Kidney glomerular epithelial cell (primary cell): ENCODE results near the gene STK10.
"Not testable (repeated sequence)": the region's sequence is repeated elsewhere in the genome, so short reads cannot be mapped to it uniquely, and the experiment has no call there.

Experiments
- DNase-seq: peaks from one replicate; lab custom pipeline; 2025; lab: John Stamatoyannopoulos, UW

The STK10 gene

DNA sequence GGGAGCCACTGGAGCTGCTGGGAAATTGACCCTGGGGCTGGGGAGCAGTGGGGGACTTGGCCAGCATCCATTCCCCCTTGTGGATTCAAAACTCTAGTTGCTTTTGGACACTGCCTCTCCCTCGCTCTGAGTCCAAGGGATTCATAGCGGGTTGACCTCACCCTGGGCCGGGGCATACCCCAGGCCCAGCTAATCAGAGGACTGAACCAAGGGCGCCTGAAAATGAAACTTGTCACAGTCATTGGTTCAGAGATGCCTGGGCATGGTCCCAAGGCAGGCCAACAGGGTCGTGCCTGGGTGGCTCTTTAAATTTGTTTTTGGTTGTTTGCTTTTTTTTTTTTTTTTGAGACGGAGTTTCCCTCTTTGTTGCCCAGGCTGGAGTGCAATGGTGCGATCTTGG, 22.6 kb downstream of the STK10 start:
- DNase-seq: no peak

DNA sequence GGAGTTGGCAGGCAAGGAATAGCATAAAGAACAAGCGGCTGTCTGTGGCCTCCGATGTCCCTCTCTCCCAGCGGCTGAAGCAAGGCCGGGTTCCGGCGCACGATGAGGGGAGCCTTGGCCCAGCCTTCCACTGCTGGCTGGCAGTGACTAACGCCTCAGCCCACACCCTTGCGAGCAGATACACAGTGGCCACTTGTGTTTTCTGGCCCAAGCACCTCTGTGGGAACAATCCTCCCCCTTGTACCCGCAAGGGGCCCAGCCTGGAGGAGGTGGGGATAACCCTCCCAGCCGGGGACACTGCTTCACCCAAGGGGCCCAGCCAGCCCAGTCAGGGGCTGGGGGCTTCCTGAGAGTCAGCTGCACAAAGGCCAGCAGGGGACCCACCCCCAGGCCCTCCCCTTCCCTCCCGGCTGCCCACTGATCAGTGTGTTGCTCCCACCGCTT, 23.2 kb downstream of the STK10 start:
- no peak for DNase-seq

DNA sequence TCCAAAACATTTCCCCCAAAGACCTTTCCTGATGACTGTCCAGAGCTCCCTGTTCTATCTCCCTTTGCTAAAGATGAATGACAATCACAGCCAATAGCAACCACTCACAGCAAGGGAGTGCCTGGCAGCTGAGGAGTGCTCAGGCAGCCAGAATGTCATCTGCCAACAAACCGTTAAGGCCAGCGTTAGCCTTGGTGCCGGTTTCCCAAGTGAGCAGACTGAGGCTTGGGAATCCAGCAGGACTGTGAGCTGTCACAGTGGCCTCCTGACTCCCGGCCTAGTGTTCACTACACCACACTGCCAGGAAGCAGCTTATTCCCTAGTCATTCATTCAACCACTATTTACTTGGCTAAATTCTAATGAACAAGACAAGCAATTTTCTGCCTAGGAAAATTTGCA, 24.7 kb downstream of the STK10 start:
- DNase-seq: no peak

DNA sequence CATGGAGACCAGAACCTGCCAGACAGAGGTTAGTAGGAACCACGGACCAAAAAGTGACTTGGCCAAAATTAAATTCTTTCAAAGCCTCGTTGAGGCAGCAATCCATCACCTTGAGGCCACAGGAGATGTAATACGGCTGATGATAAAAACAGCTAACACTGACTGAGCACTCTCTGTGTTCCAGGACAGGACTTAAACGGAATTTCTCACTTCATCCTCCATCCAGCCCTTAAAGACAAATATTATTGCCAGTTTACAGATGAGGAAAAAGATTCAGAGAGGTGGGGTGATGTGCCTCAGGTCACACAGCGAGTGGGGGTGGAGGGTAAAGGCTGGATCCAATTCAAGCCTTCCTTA, 25.1 kb downstream of the STK10 start:
- no peak for DNase-seq

DNA sequence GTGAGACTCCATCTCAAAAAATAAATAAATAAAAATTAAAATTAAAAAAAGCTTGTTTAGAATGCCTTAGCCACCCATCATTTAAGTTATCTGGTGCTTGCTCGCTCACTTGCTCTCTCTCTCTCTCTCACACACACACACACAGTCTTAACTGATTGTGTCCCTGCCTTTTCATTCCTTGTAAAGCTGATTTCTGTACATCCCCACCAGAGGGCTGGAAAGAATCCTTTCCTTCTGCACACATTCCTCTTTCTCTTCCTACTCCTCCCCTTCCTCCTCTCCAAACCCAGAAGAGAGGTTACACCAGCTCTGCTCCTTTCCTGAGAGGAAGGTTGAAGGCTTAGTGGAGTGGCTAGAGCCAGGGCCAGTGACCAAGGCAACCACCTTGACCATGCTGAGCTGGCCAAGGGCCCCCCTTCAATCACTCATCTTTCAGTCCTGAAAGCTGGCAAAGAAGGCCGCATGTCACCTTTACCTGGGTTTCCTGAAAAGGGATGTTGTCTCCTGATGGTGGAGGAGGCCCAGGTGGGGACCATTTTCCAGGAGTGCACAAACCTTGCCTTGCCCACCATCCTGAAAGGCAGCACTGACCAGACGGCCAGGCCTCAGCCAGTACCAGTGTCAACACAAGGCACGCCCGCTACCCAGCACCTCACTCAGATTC, 25.6 kb downstream of the STK10 start:
- DNase-seq: no peak

DNA sequence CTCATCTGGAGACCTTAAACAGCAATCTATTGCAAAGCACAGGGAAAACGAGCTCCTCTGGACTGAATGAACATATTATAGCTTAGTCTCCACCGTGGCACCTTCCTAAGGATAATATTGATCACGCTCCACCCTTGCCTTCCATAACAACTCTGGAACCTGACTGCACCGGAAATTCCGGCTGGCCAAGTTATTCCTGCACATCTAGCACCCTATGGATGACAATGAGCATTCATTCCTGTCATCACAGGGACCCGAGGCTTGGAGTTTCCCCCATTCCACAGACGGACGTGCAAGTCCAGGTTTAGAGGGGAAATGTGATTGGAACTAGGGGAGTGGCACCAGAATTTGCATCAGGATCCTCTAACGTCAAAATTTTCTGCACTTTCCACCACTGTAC, 27.5 kb downstream of the STK10 start:
- DNase-seq: no peak

DNA sequence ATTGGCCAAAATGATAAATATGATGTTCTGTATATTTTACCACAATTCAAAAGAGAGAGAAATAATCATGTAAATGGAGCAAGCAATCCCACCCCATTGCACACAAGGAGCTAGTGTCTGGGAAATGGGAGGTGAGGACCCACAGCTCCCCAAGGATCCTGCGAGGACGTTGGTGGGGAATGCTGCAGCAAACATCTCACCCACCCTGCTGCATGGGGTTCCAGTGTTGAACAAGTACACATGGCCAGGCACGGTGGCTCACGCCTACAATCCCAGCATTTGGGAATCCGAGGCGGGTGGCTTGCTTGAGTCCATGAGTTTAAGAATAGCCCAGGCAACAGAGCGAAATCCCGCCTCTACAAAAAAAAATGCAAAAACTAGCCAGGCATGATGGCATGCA, 29.0 kb downstream of the STK10 start:
- no peak for DNase-seq

DNA sequence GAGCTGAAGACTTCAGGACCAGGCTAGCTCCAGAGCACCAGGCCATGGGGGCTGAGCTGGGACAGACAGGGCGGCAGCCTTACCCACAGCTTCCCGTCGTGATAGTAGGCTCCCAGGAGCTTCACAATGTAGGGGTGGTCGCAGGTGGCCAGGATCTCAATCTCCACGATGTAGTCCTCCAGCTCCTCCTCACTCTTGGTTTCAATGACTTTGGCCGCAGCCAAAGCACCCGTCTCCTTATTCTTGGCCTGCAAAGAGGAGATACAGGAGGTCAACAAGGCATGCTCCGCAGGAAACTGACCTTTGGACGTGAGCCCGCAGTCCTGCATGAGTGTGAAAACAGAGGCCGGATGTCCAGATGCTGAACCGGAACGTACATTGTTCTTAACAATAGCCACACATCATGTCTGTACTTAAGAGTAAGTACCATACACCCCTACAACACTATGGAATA, 31.5 kb downstream of the STK10 start:
- DNase-seq: no peak

DNA sequence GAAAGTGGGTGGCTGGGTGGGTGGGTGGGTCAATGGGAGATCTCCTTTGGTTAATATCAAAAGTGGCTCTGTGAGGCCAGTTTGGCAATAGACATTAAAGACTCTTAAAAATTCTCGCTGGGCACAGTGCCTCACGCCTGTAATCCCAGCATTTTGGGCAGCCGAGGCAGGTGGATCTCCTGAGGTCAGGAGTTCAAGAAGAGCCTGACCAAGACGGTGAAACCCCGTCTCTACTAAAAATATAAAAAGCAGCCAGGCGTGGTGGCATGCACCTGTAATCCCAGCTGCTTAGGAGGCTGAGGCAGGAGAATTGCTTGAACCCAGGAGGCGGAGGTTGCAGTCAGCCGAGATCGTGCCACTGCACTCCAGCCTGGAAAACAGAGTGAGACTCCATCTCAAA, 32.9 kb downstream of the STK10 start:
- DNase-seq: not testable (repeated sequence)

DNA sequence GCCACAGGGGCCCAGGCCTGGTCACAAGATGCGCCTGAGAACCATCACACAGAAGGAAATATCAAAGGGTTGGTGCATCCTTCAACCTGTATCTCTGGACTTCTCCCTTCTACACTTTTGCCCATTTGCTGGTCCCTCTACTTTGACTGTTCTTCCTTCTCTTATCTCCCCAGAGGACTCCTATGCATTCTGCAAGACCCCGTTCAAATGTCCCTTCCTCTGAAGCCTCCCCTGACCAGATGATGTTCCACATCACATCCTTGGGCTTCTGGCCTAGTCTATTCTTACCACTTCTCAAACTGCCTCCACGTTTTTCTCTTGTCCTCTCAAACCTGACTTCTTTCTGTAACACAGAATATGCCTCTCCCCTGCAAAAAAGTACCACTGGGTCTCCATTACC, 34.3 kb downstream of the STK10 start:
- no peak for DNase-seq

DNA sequence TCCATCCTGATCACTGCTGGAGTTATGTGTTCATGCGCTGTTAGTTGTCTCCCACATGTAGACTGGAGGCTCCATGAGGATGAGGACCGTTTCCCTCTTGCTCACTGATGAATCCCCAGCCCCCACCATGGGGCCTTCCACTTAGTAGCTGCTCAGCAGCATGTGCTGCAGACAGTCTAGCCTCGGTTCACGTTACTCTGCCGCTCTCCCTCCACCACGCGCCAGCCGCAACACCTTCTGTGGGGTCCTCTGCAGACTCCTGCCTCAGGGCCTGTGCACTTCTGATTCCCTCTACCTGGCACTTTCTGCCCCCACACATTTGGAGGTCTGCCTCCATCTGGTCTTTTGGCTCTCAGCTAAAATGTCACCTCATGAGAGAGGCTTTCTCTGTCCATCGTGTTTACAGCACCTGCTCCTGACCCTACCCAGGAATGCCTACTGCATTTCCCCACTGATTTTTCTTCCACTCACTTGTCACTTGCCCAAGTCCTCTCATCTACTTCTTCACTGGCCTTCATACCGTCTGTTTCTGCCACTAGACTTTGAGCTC, 36.3 kb downstream of the STK10 start:
- no peak for DNase-seq

DNA sequence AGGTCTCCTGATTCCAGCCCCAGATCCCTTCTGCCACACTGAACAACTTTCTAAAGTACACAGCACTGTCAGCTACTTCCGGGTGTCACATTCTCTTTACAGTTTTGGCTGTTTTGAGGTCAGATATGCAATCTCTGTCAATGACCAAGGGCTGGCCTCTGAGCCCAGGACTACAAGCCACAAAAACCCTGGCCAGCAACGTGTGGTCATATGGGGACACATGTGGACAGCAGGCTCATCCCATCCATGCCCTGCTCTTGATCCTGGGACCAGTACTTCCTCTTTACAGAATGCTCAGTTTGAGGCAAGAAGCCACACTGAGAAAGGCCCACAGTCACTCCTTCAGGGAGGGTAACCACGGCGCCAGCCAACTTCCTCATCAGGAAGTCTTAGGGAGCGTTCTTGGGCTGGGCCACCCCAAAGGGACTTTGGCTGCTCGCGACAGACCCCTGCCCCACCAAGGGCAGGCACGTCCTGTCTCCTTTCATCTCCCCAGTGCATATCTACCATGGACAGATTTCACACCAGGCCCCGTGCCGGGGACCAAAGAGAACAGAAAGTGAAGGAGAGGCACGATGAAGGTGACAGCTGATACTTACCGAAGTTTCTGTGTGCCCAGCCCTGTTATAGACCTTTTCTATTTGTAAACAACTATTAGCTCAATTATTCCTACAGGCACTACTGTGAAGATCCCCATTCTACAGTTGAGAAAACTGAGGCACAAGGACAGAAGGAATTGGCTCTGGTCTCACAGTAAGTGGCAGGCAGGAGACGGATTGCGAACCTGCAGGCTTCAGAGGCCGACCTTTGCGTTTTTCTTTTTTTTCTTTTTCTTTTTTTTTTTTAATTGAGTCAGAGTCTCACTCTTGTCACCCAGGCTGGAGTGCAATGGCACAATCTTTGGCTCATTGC, 37.3 kb downstream of the STK10 start:
- no peak for DNase-seq

DNA sequence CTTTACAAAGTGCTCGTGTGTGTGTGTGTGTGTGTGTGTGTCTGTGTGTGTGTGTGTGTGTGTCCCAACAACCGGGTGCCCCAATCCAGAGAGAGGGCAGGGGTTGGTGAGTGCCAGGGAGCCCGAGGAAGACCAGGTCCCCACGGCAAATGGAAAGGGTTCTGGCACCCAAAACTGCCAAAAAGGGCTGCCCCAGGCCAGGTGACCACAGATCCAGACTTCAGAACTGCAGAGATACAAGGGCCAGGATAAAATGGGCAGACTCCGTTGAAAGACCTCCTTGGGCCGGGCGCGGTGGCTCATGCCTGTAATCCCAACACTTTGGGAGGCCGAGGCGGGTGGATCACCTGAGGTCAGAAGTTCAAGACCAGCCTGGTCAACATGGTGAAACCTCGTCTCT, 38.5 kb downstream of the STK10 start:
- not testable (repeated sequence) for DNase-seq

DNA sequence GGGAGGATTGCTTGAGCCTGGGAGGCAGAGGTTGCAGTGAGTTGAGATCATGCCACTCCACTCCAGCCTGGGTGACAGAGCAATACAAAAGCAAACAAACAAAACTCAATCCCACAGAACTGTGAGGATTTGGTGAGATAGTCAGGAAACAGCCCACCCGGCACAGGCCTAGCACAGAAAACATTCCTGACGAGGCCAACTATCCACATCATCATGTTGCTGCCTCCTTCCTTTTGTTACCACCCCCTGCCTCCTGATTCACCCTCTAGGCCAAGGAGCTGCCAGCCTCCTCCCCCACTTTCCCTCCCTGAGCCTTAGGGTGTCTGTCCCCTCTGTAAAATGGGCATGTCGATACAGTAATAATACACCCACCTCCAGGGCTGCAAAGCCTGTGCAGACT, 39.0 kb downstream of the STK10 start:
- peak; percentile 1 for DNase-seq

DNA sequence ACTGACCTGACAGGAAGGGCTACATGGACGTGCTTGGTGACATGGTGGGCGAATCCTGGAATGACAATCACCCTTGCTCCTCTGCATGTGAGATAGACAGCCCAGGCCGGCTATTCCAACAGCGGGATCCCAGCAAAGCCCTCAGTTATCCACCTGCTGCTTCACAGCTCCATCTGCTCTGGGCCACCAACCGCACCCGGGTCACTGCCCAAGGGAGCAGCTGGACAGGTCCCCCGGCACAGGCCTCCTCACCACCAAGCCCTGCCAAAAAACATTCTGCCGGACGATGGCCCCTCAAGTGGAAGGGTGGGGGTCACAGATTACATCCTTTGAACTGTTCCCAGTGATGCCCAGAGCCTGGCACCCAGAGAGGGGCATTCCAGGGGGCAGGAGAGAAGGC, 39.6 kb downstream of the STK10 start:
- no peak for DNase-seq

DNA sequence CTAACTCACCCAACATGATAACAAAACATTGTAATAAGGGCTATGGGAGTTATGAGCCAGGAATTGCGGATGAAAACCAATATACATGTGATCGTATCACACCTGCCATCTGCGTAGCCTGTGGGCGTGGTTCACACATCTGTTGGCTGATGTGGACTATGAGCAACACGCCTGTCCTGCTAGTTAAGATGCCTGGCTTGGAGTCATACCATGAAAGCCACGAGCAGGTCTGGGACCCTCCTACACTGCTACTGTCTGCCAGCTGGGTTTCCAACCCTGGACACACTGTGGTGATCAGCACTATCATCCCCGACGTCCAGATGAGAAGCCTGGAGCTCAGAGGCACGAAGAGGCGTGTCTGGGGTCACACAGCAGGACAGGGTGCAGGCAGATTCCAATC, 40.2 kb downstream of the STK10 start:
- no peak for DNase-seq

DNA sequence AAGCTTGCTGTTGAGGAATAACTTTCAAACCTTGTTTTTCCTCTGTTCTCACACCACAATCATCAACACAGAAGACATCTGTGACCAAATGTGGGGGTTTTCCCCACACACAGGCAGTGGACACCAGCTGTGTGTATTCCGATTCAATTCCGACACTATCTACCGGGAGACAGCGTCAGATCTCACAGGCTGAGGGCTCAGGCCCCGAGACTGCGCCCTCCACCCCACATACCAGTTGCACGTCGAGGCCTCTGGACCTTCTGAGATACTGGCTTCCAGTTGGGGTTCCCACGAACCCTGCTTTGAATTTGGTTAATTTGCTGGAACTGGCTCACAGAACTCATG, 41.3 kb downstream of the STK10 start:
- no peak for DNase-seq

DNA sequence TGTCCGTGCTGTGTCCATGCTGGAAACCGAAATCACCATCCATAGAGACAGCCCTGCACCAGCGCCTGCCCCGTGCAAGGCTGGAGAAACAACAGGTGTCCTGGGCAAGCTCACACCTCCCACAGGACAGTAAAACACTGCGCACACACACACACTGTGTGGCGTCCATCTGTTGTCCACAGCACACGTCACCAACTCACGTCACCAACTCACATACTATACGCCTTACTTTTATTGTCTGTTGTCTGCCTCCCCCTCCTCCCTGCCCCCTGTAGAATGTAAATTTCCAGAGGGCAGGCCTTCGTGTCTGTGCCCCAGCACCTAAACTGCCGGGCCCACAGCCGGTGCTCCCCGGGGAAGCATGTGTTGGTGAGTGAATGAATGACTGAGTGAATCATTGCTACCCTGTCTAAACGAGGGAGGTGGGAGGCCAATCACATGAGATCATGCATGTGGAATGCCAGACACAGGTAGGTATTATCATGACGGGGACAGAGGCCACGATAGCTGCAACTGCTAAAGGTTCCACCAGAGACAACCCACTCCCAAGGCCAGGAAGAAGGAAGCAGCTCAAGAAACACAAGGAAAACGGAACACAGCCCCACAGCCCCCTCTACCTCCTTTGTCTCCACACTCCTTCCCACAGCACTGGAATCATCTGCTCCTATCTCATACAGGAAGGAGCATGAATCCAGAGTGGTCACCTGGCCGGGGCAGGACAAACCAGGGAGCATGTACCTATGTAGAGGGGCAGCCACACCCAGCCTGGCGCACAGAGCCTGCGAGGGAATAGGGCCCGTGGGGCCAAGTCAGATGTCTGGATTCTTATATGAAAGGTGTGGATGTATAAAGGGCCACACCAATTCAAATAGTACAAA, 41.9 kb downstream of the STK10 start:
- DNase-seq: no peak

DNA sequence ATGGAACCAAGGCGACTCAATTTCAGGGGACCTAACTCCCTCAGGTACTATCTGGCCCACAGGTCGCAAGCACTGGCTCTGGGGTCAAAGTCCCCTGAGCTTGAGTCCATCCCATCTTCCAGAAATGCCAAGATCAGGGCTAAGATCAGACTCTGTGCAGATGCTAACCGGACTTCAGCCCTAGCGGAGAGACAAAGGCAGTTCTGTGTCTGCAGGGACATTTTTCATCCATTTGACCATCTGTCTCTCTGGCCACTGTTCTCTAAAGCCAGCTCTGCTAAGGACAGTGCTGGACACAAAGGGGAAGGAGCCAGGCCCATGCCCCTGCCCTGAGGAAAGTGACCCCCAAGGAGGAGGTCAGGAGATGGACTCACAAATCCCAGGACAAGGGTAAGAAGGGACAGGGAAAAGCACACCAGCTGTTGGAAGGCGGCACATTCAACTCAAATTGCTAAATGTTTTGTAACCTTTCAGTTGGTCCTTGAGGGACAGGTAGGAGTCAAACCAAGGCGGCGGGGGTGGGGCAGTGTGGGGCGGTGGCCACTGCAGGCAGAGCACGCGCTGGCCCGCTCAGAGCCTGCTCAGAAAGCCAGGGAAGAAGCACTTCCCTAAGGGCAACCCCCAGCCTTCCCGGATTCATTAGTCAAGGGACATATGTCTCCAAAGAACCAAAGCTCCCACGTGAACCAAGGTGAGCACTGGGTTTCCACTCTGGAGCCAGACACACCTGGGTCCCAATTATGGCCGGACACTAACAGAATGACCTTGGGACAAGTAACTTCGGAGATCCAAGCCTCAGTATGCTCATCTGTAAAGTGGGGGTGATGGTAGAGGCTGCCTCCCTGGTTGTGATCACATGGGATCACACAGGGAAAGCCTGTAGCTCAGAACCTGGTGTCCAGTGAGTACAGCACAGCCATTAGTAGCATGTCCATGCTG, 42.8 kb downstream of the STK10 start:
- DNase-seq: no peak

DNA sequence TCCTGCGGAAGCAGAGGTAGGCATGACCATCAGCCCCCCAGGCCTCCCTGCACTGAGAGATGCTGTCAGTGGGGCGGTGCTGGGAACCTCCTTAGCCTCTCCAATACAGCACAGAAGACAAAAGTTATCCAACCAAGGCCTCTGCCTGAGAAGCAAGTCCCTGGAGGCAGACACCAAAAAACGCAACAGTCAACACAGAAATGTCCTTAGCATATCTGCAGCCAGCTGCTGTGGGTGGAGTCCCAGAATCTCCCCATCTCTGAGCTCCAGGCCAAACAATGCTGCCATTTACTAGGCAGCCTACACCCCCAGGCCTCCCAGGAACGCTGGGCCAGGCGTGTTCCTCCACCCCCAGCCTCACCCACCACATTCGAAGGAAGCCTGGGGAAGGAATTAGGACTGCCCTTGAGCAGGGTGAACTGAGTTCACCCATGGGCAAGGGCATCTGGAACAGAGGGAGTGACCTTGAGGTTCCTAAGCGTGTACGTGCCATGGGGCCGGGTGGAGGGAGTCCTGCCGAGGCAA, 43.7 kb downstream of the STK10 start:
- DNase-seq: no peak

DNA sequence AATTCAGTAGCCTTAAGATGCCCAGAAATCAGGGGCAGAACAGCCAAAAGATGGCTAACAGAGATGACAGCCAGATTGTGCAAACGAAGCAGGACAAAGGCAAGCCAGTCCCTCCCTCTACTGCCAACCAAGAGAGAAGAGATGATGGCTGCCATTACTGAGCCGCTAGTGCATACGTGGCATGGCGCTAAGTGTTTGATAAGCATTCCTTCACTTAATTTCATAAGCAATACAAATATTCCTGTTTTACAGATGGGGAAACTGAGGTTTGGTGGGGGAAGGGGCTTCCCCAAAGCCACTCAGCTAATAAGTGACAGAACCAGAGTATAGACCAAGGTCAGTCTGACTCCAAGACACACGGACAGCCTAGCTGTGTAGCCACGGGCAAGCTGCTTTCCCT, 44.1 kb downstream of the STK10 start:
- DNase-seq: no peak
